ENCODE data around the gene GFI1.
"Not testable (repeated sequence)": the region's sequence is repeated elsewhere in the genome, so short reads cannot be mapped to it uniquely, and the experiment has no call there.

The GFI1 gene

DNA sequence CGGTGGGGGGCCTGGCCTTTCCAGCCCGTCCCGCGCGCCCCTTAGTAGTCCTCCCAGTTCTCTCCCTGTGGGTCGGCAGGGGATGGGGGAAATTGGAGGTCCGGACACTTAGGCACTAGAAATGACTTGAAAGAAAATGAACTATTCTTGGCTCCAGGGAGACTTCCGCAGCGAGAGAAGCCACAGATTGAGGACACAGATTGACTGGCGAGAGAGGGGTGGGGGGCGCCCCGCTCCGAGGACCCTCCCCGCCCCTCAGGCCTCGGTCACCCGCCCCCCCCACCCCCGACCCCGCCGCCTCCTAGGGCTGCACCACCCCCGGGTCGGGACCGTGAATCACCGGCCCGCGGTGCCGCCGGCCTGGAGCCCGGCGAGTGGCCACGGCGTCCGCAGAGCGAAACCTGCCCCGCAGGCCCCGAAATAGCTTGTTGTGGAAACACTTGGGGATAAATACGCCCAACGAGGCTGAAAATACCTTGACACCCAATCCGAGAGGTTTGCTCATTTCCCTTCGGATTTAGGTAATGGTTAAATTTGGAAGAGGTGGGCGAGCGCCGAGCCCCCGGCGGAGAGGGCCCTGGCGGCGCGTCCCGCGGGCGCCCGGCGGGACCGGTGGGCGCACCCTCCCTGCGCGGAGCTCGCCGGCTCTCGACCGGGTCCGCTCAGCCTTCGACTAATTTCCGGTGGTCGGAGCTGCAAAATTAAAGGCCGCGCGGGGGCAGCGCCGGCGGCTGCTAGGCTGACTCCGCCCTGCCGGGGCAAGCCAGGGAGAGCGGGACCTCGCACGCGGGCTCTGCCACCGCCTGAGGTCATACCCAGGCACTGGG is at the start of gene GFI1:
GFI1 (minus strand) TSS at position 675 of the 827 bp plus-strand sequence. CDS start 3,438 bp downstream, outside the sequence.
- FAIRE-seq: no peak

DNA sequence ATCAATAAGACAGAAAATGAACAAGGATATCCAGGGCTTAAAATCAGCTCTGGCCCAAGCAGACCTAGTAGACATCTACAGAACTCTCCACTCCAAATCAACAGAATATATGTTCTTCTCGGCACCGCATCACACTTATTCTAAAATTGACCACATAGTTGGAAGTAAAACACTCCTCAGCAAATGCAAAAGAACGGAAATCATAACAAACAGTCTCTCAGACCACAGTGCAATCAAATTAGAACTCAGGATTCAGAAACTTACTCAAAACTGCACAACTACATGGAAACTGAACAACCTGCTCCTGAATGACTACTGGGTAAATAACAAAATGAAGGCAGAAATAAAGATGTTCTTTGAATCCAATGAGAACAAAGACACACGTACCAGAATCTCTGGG is 45.6 kb upstream of the GFI1 start:
- not testable (repeated sequence) for FAIRE-seq

DNA sequence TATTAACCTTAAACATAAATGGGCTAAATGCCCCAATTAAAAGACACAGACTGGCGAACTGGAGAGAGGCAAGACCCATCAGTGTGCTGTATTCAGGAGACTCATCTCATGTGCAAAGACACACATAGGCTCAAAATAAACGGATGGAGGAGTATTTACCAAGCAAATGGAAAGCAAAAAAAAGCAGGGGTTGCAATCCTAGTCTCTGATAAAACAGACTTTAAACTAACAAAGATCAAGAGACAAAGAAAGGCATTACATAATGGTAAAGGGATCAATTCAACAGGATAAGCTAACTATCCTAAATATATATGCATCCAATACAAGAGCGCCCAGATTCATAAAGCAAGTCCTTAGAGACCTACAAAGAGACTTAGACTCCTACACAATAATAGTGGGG is 45.2 kb upstream of the GFI1 start:
- FAIRE-seq: not testable (repeated sequence)

DNA sequence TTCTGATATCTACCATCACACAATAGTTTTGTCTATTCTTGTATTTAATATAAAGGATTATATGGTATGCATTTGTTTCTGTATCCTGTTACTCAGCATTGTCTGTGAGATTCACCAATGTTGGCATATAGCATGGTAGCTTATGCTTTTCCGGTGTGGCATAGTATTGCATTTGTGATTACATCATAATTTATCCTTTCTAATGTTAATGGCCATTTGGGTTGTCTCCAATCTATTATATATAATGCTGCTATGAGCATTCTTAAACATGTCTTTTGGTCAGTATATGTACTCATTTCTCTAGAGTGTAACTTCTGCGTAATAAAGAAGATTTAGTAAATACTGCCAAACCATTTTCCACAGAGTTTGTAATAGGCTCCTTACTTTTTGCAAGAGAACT is 40.9 kb upstream of the GFI1 start:
- no peak for FAIRE-seq

DNA sequence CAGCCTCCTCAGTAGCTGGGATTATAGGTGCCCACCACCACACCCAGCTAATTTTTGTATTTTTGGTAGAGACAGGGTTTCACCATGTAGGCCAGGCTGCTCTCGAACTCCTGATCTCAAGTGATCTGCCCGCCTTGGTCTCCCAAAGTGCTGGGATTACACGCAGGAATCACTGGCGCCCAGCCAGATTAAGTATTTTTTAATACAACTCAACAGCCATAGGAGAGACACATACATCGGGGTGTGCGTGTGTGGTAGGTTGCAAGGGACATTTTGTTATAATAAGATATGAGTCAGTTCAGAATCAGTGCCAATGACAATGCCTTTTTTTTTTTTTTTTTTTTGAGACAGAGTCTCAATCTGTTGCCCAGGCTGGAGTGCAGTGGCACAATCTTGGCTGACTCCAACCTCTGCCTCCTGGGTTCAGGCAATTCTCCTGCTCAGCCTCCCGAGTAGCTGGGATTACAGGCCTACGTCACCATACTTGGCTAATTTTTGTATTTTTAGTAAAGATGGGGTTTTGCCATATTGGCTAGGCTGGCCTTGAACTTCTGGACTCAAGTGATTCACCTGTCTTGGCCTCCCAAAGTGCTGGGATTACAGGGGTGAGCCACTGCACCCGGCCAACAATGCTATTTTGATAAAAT is 38.3 kb upstream of the GFI1 start:
- FAIRE-seq: not testable (repeated sequence)

DNA sequence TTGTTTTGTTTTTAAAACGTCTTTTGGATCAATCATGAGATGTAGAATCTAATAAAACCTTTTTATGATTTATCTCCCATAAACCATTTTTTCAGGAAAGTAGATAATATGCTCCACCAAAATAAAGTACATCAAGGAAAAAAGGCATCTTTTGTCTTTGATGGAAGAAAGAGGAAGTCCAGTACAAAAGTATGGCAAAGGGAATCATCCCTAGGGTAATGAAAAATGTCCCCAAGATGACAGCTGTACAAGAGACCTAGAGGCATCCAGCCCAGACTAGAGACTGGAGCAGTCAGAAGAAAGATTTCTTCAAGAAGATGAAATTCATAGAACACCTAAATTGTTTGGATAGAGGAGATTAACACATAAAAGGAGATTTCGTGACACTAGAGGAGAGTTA is 32.3 kb upstream of the GFI1 start:
- FAIRE-seq: no peak

DNA sequence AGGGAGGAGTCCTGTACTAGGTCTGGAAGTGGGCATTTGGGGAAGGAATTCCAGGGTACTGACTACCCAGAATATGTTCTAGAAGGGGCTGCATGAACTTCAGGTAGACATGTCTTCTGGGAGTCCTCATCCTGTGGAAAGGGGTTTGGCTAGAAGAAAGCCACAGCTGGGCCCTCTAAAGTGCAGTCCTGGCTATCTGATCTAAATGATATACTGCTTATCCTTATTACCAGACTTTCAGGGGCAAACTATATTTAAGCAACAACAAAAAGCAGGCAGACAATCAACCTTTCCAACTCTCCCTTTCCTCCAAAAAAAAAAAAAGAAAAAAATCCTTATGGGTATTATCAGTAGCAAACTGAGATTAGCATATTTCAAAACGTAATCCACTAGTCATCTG is 29.8 kb upstream of the GFI1 start:
- no peak for FAIRE-seq

DNA sequence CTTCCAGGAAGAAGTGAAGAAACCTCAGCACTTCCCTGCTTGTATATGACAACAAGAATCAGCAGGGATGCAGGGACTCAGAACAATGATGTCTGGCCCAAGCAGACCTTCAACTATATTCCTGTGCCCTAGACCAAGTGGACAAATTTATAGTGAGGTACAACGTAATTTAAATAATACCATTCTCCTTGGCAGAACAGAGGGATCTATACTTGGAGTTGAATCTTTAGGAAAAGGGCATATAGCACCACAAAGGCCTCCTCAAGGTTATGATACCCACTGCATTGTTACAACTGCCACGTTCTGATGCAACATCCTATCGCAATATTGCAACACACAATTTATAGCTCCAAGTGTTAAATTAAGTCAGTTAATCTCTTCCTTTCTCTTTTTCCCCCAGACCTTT is 29.1 kb upstream of the GFI1 start:
- no peak for FAIRE-seq

DNA sequence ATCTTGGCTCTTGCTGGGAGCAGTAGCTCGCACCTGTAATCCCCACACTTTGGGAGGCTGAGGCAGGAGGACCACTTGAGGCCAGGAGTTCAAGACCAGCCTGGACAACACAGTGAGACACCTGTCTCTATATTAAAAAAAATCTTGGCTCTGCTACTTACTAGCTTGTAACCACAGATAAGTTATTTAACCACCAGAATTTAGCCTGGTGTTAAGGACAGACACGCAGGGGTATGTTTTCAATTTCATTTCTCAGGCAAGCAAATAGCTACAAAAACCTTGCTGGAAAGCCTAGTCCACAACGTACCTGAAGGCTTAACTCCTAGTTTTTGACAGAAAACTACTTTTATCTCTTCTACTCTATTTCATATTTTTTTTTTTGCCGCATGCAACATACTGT is 24.8 kb upstream of the GFI1 start:
- no peak for FAIRE-seq

DNA sequence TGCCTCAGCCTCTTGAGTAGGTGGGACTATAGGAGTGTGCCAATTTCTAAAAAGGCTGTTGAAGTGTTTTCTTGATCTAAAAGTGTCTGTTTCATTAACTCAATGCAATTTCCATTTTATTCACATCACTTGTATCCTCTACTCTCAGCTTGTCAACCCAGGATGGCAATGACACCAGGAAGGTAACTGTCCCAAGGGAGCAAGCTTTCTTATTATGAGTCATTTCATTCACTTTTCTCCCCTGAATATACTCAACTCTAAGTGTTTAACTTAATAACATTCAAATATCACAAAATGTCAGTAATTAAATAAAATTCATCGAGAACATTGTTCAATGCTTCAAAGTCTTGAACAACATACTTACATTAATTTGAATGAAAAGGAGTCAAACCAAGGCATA is 22.9 kb upstream of the GFI1 start:
- FAIRE-seq: no peak

DNA sequence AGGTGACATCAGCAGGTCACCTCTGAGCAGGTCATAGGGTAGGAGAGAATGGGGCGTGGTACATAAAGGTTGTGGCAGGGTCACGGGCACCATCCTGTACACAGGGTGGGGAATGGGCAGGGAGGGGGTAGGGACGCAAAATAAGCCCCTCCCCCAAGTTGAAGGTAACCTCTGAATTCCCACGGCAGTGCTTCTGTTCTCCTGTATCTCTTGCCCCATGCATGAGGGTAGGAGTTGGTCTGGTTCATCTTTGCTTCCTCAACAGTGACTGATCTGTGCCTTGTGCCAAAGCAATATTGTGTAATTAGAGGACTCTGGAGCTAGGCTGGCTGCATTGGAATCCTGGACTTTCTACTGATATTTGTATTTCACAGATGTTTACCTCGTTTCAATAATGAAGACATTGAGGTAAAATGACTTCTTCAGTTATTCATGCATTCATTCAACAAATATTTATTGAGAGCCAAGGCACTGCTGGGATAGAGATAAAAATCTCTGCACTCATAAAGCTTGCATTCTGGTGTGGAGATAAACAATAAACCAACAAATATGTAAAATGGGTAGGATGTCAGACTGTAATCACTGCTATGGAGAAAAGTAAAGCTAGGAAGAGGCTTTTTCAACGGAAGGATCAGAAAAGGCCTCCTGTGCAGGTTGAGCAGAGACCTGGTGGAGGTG is 18.4 kb upstream of the GFI1 start:
- no peak for FAIRE-seq

DNA sequence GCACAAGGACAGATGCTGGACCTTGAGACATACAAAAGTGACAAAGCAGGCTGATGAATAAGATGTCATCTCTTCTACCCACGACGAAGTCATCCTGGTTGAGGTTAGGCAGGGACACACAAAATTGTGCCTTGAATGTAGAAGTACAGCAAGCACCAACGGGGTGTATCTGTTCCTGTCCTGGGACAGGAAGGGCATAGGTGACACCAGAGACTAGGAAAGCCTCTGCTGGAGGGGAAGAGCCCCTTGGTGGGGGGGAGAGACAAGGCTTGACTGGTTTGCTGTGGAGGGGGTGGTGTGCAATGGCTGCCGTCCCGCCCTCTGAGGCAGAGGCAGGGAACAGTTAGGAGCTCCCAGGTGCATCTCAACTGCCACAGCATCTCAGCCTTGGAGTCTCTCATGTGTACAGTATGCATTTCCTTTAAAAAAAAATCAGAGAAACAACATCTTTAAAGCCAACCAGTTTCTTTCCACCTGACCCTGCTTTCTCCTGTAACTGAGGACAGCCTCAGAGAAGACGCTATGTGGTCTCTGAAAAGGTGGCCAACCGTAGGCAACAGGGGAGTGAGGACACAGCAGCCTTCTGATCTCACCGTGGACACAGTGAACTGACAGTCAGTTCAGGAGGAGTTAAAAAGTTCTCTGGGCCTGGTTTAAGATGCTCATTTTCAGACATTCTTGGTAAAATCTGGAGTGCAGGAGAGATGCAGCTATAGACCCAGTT is 17.7 kb upstream of the GFI1 start:
- FAIRE-seq: no peak

- no peak for FAIRE-seq
These were observed 17.2 kb upstream of the GFI1 start for GRCh38 chr1:92503926-92504285.

- FAIRE-seq: no peak
These were observed 16.6 kb upstream of the GFI1 start for GRCh38 chr1:92503043-92503925.

- no peak for FAIRE-seq
These were observed 15.5 kb upstream of the GFI1 start for GRCh38 chr1:92502247-92502646.

GRCh38 chr1:92500552-92500951 is 13.8 kb upstream of the GFI1 start:
- FAIRE-seq: no peak

- no peak for FAIRE-seq
These were observed 8.8 kb upstream of the GFI1 start for GRCh38 chr1:92495392-92496063.

- no peak for FAIRE-seq
These were observed 7.9 kb upstream of the GFI1 start for GRCh38 chr1:92494485-92495141.

DNA sequence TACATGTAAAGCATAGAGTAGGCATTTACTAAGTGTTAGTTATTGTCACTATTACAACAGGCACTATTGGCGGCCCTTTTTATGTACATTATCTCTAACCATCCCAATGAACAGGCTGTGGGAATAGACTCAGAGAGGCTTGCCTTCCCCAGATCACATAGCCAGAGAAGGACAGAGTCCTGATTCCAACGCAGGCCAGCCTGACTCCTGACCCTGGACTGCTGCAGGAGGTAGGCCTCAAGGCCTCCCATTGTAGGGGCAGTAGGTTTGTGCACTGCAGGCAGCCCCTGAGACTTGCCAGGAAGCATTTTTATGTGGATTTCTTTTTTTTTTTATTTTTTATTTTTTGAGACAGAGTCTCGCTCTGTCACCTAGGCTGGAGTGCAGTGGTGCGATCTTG is 6.4 kb upstream of the GFI1 start:
- FAIRE-seq: no peak

DNA sequence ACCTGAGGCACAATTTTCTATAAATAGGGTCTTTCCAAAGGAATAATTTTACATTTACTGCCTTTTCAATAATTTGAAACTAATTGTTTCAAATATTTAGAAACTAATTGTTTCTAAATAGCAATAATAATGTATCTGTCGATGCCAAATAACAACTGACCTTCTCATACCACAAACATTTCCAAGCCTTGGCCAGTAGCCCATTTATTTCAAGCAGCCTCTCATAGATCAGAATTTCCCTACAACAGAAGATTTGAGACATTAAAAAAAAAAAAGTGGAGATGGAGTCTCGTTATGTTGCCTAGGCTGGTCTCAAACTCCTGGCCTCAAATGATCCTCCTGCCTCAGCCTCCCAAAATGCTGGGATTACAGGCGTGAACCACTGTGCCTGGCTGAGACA is 2.1 kb upstream of the GFI1 start:
- FAIRE-seq: no peak

GRCh38 chr1:92488416-92488815 is 1.7 kb upstream of the GFI1 start:
- no peak for FAIRE-seq

All from TTC549 (cell line).